ENCODE measurements around the gene LPIN3.

Gene LPIN3

DNA sequence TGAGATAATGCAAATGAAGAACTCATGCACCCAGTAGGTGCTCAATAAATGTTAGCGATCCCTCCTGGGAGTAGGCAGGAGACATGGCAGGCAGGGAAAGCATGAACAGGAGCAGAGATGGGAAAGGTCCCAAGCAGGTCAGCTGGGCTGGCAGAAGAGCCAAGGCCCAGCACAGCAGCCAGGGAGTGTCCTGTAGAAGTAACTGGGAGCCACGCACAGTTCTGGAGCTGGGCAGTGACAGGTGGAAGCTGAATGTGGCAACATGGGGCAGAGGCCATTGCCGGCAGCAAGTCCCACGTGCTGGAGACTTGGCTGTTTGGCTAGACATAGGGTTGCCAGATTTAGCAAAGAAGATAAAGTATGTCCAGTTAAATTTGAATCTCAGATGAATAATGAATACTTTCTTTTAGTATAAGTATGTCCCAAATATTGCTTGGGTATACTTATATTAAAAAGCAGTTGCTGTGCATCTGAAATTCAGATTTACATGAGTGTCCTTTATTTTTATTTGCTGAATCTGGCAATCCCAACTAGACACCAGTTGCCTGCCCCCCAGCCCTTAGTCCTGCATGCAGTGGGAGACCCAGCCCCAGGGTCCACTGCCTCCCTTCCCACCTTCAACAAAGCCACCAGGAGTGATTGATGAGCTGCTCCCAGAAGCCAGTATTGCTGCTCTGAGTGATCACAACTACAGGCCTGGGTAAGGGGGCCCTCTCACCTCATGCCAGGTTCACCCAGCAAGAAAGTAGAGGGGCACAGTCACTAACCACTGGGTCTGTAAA, 3.7 kb upstream of the LPIN3 start:
- Mint-ChIP-seq H3K9me3 (ENCODE audit: low read depth) (no peaks in the 10 kb centered on the region), H3K27ac (no peak overlapping the region), H3K4me3 (no peak overlapping the region), H3K27me3 (no peaks in the 10 kb centered on the region), H3K4me1 (ENCODE audit: low read depth) (peaks cover 8% of the 10 kb centered on the region), H3K36me3 (no peaks in the 10 kb centered on the region)

DNA sequence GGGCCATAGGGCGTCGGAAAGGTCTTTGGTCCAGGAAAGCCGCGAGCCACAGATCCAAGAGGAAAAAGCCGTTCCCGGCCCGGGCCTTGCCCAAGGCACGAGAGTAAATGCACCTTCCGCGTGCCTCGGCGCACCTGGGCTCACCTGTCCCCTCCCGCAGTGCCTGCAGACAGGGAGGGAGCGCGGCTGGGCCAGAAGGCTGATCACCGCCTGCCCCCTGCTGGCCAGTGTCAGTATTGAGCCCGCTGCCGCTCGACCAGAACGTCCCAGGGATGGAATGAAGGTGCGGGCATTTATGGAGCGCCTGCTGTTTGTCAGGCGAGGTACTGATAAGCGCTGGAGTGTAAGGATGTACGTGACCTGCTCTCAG, 679 bp upstream of the LPIN3 start:
- no peaks in the 10 kb centered on the region for H3K27me3 Mint-ChIP-seq
- peaks cover 8% of the 10 kb centered on the region for H3K4me1 Mint-ChIP-seq (ENCODE audit: low read depth)
- no peaks in the 10 kb centered on the region for H3K9me3 Mint-ChIP-seq (ENCODE audit: low read depth)
- peak overlapping the region; percentile 83 for H3K4me3 Mint-ChIP-seq
- H3K36me3 Mint-ChIP-seq, result no peaks in the 10 kb centered on the region
- peak overlapping the region; percentile 34 for H3K27ac Mint-ChIP-seq

DNA sequence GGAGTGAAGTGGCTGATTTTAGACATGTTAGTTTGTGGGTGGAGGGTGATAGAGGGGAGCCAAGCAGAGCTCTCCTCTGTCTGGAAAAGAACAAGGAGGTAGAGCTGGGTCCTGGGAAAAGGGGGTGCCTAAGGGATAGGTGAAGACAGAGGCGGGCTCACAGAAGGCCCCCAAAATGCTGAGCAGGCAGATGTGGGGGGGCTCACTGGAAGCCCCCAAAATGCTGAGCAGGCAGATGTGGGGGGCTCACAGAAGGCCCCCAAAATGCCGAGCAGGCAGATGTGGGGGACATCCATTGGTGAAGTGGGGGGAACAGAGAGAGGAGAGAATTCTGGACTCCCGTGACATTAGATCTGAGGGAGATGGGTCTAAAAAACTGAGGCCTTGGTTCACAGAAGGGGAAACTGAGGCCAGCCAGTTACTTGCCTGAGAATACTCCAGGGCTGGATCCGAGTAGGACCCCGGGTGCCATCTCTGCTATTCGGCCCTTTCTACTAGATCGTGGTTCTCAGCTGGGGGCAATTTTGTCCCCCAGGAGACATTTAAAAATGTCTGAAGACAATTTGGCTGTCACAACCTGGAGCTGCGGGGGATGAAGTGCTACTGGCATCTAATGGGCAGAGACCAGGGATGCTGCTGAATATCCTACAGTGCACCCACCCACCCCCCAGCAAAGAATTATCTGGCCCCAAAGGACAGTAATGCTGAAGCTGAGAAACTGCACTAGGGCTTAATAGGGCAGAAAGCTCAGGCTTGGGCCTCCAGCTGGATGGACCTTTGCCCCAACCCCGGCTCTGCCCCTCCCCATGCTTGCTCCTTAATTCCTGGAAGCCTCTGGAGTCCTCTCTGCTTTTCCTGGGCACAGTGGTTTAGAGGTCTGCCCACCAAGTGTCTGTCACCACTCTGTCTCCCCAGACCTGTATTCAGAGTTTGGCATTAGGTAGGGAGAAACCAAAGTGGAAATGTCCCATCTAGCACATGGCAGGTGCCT, 2.1 kb downstream of the LPIN3 start:
- H3K27me3 Mint-ChIP-seq, result no peaks in the 10 kb centered on the region
- peaks cover 8% of the 10 kb centered on the region for H3K4me1 Mint-ChIP-seq (ENCODE audit: low read depth)
- no peaks in the 10 kb centered on the region for H3K36me3 Mint-ChIP-seq
- no peaks in the 10 kb centered on the region for H3K9me3 Mint-ChIP-seq (ENCODE audit: low read depth)
- H3K27ac Mint-ChIP-seq, result no peak overlapping the region
- no peak overlapping the region for H3K4me3 Mint-ChIP-seq

DNA sequence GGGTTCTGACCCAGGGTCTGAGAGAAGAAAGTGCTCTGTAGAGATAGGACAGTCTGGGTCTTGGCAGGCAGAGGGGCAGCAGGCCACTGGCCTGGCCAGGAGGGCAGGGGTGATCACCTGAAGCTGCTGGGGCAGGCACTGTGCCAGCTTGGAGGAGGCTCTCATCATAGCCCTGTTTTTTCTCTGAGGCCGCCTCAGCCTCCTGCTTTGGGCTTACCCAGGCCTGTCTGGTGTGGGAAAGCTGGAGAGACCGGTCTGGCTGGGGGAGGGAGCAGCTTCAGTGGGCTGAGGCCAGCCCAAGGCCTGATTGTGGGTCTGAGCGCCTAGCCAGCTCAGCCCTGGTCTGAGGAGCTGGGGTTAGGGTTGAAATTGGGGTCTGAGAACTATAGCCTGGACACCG, 3.9 kb downstream of the LPIN3 start:
- H3K27me3 Mint-ChIP-seq, result no peaks in the 10 kb centered on the region
- H3K27ac Mint-ChIP-seq, result no peak overlapping the region
- no peak overlapping the region for H3K4me3 Mint-ChIP-seq
- no peaks in the 10 kb centered on the region for H3K36me3 Mint-ChIP-seq
- no peaks in the 10 kb centered on the region for H3K9me3 Mint-ChIP-seq (ENCODE audit: low read depth)
- peaks cover 8% of the 10 kb centered on the region for H3K4me1 Mint-ChIP-seq (ENCODE audit: low read depth)

DNA sequence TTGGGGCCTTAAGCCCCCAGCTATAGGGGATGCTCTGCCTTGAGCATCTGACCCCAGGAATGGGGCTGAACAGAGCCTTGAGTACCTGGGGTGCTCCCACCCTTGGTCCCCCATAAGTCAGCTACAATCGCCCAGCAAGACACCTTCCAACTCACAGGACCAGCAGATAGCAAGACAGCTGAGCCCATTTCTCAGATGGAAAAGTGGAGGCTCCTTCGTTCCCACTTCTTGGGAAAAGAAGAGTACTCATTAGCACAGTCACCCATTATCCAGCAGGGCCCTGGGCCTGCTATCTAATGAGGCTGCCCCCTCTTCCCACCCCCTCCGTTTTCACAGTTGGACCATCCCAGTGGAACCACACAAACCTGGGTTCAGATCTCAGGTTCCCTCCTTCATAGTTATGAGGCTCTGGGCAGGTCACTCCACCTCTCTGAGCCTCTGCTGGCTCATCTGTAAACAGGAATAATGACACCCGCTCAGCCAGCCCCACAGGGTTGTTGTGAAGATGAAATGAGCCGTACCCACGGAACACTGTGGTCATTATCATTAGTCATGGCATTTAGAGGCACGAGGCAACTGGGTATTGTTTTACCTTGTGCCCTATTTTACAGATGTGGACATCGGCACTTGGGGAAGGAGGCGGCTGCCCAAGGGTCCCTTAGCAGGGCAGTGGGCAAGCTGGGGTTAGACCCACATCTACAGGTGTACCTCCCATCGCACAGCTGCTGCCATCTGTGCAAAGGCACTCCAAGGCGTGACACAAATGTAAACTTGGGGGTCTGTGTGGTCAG, 4.5 kb downstream of the LPIN3 start:
- peaks cover 3% of the 10 kb centered on the region for H3K4me1 Mint-ChIP-seq (ENCODE audit: low read depth)
- no peaks in the 10 kb centered on the region for H3K27me3 Mint-ChIP-seq
- no peak overlapping the region for H3K4me3 Mint-ChIP-seq
- no peaks in the 10 kb centered on the region for H3K9me3 Mint-ChIP-seq (ENCODE audit: low read depth)
- no peak overlapping the region for H3K27ac Mint-ChIP-seq
- no peaks in the 10 kb centered on the region for H3K36me3 Mint-ChIP-seq

DNA sequence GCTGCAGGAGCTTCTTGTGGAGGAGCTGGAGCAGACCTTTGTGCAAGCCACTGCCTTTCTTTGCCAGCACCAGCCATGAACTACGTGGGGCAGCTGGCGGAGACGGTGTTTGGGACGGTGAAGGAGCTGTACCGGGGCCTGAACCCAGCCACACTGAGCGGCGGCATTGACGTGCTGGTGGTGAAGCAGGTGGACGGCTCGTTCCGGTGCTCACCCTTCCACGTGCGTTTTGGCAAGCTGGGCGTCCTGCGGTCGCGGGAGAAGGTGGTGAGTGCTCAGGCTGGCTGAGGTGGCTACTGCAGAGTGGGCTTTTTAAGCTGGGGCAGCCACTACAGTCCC, 5.1 kb downstream of the LPIN3 start:
- H3K27ac Mint-ChIP-seq, result no peak overlapping the region
- no peaks in the 10 kb centered on the region for H3K36me3 Mint-ChIP-seq
- no peaks in the 10 kb centered on the region for H3K27me3 Mint-ChIP-seq
- H3K4me1 Mint-ChIP-seq (ENCODE audit: low read depth), result no peaks in the 10 kb centered on the region
- no peaks in the 10 kb centered on the region for H3K9me3 Mint-ChIP-seq (ENCODE audit: low read depth)
- H3K4me3 Mint-ChIP-seq, result no peak overlapping the region

DNA sequence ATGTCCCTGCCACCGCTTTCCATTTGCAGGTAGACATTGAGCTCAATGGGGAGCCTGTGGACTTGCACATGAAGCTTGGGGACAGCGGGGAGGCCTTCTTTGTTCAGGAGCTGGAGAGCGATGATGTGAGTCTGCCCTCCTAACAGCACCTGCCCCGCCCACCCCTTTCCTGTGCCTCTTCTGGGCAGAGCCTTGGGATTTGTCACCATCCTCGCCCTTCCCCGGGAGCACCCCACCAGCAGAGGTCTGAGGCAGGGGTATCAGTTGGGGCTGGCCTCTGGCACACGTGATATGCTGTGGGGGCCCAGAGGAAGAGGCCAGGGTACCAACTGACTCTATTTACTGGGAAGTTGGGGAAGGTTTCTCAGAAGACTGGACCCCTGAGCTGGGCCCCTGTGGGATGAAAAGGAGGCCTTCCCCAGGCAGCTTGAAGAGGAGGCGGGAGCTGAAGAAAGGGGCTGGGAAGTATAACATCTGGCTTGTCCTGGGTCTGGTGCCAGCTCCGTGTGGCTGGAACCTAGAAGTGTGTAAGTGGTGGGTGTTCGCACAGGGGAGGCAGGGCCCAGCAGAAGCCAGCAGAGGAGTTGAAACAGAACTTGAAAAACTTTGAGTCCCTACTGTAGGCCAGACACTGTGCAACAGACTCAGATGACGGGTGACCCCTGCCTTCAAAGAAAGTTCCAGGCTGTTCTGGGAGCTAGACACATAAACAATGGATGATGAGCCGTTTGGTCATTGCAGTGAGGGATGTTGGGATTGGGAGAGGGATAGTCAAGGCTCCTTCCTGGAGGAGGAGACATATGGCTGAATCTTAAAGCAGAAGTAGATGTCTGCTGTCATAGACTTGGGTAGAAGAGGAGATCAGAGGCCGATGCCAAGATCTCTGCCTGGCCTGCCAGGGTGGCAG, 7.2 kb downstream of the LPIN3 start:
- no peaks in the 10 kb centered on the region for H3K27me3 Mint-ChIP-seq
- H3K36me3 Mint-ChIP-seq, result no peaks in the 10 kb centered on the region
- no peak overlapping the region for H3K27ac Mint-ChIP-seq
- H3K4me1 Mint-ChIP-seq (ENCODE audit: low read depth), result no peaks in the 10 kb centered on the region
- no peak overlapping the region for H3K4me3 Mint-ChIP-seq
- no peaks in the 10 kb centered on the region for H3K9me3 Mint-ChIP-seq (ENCODE audit: low read depth)

DNA sequence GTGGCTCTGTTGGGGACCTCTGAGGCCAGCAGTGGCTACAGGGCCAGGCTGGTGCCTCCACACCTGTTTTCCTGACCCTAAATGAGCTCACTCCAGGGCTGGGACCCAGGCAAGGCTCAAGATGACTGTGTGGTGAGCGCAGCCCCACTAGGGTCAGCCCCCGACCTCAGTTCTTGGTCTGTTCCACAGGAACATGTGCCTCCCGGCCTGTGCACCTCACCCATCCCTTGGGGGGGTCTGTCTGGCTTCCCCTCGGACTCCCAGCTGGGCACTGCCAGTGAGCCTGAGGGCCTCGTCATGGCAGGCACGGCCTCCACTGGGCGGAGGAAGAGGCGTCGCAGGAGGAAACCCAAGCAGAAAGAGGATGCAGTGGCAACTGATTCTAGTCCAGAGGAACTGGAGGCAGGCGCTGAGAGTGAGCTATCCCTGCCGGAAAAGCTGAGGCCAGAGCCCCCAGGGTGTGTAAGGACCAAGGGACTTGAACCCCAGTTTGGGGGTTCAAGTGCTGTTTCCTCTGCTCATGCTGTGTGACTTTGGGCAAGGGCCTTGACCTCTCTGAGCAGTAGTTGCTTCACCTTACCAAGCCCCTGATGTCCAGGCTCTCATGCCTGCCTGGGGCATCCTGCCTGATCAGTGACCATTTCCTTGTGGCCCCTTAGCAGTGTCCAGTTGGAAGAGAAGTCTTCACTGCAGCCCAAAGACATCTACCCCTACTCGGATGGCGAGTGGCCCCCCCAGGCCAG, 8.0 kb downstream of the LPIN3 start:
- Mint-ChIP-seq H3K36me3 (no peaks in the 10 kb centered on the region), H3K27ac (no peak overlapping the region), H3K4me3 (no peak overlapping the region), H3K9me3 (ENCODE audit: low read depth) (no peaks in the 10 kb centered on the region), H3K4me1 (ENCODE audit: low read depth) (no peaks in the 10 kb centered on the region), H3K27me3 (no peaks in the 10 kb centered on the region)

DNA sequence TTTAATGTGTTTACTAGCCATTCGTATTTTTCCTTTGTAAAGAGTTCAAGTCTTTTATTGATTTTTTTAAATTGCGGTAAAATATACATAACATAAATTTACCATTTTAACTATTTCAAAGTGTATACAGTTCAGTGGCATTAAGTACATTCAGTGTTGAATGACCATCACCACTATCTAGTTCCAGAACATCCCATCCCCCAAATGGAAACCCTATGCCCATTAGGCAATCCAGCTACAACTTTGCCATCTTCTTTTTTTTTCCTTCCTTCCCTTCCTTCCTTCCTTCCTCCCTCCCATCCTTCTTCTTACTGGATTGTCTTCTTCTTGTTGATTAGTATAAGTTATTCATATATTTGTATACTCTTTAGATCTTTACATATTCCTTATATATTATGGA, 8.6 kb downstream of the LPIN3 start:
- Mint-ChIP-seq H3K27ac (no peak overlapping the region), H3K36me3 (no peaks in the 10 kb centered on the region), H3K4me3 (no peak overlapping the region), H3K9me3 (ENCODE audit: low read depth) (no peaks in the 10 kb centered on the region), H3K4me1 (ENCODE audit: low read depth) (no peaks in the 10 kb centered on the region), H3K27me3 (no peaks in the 10 kb centered on the region)

DNA sequence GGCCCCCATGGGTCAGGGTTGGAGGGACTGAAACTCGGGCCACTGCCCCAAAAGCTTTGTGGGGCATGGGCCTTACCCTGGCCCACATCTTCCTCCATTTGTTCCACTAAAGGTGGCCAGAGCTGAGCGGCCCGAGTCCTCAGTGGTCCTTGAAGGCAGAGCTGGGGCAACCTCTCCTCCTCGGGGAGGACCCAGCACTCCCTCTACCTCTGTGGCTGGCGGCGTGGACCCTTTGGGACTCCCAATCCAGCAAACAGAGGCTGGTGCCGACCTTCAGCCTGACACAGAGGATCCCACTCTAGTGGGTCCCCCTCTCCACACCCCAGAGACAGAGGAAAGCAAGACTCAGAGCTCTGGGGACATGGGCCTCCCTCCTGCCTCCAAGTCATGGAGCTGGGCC, 9.3 kb downstream of the LPIN3 start:
- no peaks in the 10 kb centered on the region for H3K27me3 Mint-ChIP-seq
- no peaks in the 10 kb centered on the region for H3K4me1 Mint-ChIP-seq (ENCODE audit: low read depth)
- no peak overlapping the region for H3K27ac Mint-ChIP-seq
- H3K36me3 Mint-ChIP-seq, result no peaks in the 10 kb centered on the region
- H3K4me3 Mint-ChIP-seq, result no peak overlapping the region
- H3K9me3 Mint-ChIP-seq (ENCODE audit: low read depth), result no peaks in the 10 kb centered on the region

DNA sequence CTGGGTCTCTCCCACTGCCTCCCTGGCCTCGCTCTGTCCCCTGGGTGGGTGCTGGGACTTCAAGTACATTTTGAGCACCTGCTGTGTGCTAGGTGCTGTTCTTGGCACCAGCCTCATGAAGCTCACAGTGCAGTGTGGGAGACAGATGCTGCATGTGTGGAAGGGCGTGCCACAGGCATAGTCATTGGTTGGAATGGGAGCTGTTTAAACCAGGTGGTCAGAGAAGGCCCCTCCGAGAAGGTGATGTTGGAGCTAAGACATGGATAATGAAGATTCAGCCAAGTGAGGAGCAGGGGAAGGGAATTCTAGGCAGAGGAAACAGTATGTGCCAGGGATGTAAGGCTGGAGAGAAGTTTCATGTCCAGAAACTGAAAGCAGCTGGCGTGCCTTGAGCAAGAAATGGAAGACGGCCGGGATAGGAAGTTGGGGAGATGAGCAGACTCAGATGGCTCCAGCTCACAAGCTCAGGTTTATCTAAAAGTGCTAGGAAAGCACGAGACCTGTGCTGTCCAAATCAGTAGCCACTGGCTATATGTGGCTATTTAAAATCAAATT, 9.9 kb downstream of the LPIN3 start:
- Mint-ChIP-seq H3K27ac (no peak overlapping the region), H3K4me1 (ENCODE audit: low read depth) (no peaks in the 10 kb centered on the region), H3K4me3 (no peak overlapping the region)

DNA sequence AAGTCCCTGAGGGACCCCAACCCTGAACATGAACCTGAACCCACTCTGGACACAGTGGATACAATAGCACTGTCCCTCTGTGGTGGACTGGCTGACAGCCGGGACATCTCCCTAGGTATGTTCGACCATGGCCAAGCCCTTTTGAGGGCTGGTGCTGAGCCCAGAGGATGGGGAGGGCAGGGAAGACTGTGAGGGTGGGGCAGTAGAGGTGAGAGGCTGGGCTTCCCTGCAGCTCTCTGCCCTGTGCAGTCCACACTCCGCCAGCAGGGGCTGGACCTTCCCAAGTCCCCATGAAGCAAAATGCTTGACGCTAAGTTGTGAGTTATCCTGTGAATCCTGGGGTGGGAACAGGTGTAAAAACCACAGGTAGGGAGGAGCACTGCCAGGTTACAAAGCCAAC, 11.5 kb downstream of the LPIN3 start:
- no peaks in the 10 kb centered on the region for H3K36me3 Mint-ChIP-seq
- no peaks in the 10 kb centered on the region for H3K9me3 Mint-ChIP-seq (ENCODE audit: low read depth)
- no peak overlapping the region for H3K27ac Mint-ChIP-seq
- no peak overlapping the region for H3K4me3 Mint-ChIP-seq
- no peaks in the 10 kb centered on the region for H3K4me1 Mint-ChIP-seq (ENCODE audit: low read depth)
- H3K27me3 Mint-ChIP-seq, result no peaks in the 10 kb centered on the region

More for the DNA sequence above, 9.9 kb downstream of the LPIN3 start:
- H3K27me3 Mint-ChIP-seq, result no peaks in the 10 kb centered on the region
- no peaks in the 10 kb centered on the region for H3K9me3 Mint-ChIP-seq (ENCODE audit: low read depth)
- no peaks in the 10 kb centered on the region for H3K36me3 Mint-ChIP-seq

DNA sequence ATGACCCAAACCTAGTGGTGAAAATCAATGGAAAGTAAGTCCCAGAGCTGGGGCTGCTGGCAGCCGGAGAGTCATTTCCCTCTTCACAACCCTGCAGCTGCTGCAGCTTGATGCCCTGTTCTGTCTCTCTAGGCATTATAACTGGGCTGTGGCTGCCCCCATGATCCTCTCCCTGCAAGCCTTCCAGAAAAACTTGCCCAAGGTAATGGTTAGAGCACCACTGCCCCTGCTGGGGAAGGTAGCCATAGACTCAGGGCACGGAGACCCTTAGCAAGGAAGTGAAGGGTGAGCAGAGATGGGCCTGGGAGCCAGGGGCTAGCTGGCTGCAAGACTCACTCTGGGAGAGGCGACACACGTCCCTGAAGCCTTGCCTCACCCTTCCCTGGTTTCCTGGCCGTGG, 12.0 kb downstream of the LPIN3 start:
- H3K9me3 Mint-ChIP-seq (ENCODE audit: low read depth), result no peaks in the 10 kb centered on the region
- H3K4me1 Mint-ChIP-seq (ENCODE audit: low read depth), result no peaks in the 10 kb centered on the region
- no peak overlapping the region for H3K4me3 Mint-ChIP-seq
- H3K27me3 Mint-ChIP-seq, result no peaks in the 10 kb centered on the region
- H3K27ac Mint-ChIP-seq, result no peak overlapping the region
- no peaks in the 10 kb centered on the region for H3K36me3 Mint-ChIP-seq

Data from activated naive CD8-positive, alpha-beta T cell (primary cell).